D341Med (cell line): ENCODE results near the gene SLX1A.
"Not testable (repeated sequence)": the region's sequence is repeated elsewhere in the genome, so short reads cannot be mapped to it uniquely, and the experiment has no call there.

Experiments
- DNase-seq: peaks from one replicate; pipeline ENCODE4 v3.0.0; 2012; ENCODE audit warnings: low spot score

The SLX1A gene

GRCh38 chr16:30193615-30194014 lies at the start of gene SLX1A, which contains the start of gene BOLA2B:
SLX1A (plus strand) TSS chr16:30193875; CDS start chr16:30194085, 210 bp downstream.
BOLA2B (minus strand) TSS chr16:30193666; CDS start chr16:30193595, 71 bp downstream.
- not testable (repeated sequence) for DNase-seq

GRCh38 chr16:30144017-30144416 lies 49.7 kb upstream of the SLX1A start:
- DNase-seq: no peak

- DNase-seq: no peak
These were observed 48.8 kb upstream of the SLX1A start for GRCh38 chr16:30144917-30145316.

- DNase-seq: peak; percentile 24
These were observed 48.0 kb upstream of the SLX1A start for GRCh38 chr16:30145657-30146056.

GRCh38 chr16:30147843-30148510 lies 45.7 kb upstream of the SLX1A start:
- no peak for DNase-seq

- DNase-seq: no peak
These were observed 44.3 kb upstream of the SLX1A start for GRCh38 chr16:30149250-30149930.

- DNase-seq: no peak
These were observed 42.6 kb upstream of the SLX1A start for GRCh38 chr16:30151091-30151490.

GRCh38 chr16:30152517-30152916 lies 41.2 kb upstream of the SLX1A start:
- no peak for DNase-seq

- DNase-seq: no peak
These were observed 38.5 kb upstream of the SLX1A start for GRCh38 chr16:30155188-30155587.

- DNase-seq: no peak
These were observed 36.5 kb upstream of the SLX1A start for GRCh38 chr16:30157214-30157613.

- no peak for DNase-seq
These were observed 30.1 kb upstream of the SLX1A start for GRCh38 chr16:30163538-30163937.

GRCh38 chr16:30166202-30166902 lies 27.3 kb upstream of the SLX1A start:
- DNase-seq: no peak

- DNase-seq: not testable (repeated sequence)
These were observed 24.9 kb upstream of the SLX1A start for GRCh38 chr16:30168746-30169145.

- DNase-seq: not testable (repeated sequence)
These were observed 24.3 kb upstream of the SLX1A start for GRCh38 chr16:30169416-30169815.

GRCh38 chr16:30170145-30170544 lies 23.5 kb upstream of the SLX1A start:
- DNase-seq: not testable (repeated sequence)

- DNase-seq: no peak
These were observed 20.6 kb upstream of the SLX1A start for GRCh38 chr16:30173054-30173453.

- DNase-seq: not testable (repeated sequence)
These were observed 16.8 kb upstream of the SLX1A start for GRCh38 chr16:30176876-30177275.

- DNase-seq: no peak
These were observed 14.5 kb upstream of the SLX1A start for GRCh38 chr16:30179195-30179594.

GRCh38 chr16:30179931-30180330 lies 13.7 kb upstream of the SLX1A start:
- DNase-seq: no peak

- no peak for DNase-seq
These were observed 12.9 kb upstream of the SLX1A start for GRCh38 chr16:30180741-30181140.

GRCh38 chr16:30183233-30184095 lies 10.2 kb upstream of the SLX1A start, which contains the start of gene CORO1A:
CORO1A (plus strand) TSS chr16:30183602; CDS start chr16:30185210, 1,608 bp downstream.
- peak; percentile 91 for DNase-seq
